HepG2 (cell line): ENCODE results near the gene CDT1. TPM values are rescaled to one million over a fixed set of nuclear protein-coding genes. Genes with fewer than 3 reads are reported as not detected.

Experiments
- ATRX ChIP-seq: sonication (generic); formaldehyde crosslinking; IDR thresholded peaks from 2 replicates; pipeline ENCODE4 v1.4.0; 2020; ENCODE audit warnings: missing genetic modification reagents, borderline replicate concordance
- ELF4 ChIP-seq: sonication (generic); formaldehyde crosslinking; IDR thresholded peaks from 2 replicates; pipeline ENCODE4 v1.5.0; 2020; ENCODE audit warnings: missing genetic modification reagents, mild to moderate bottlenecking, moderate library complexity, borderline replicate concordance
- FOXP1 ChIP-seq, 2 experiments: fragments of 450-650 bp in 1 of 2; IDR thresholded peaks; 2 replicates each; pipeline ENCODE4 v1.6.1; 2017 to 2018; ENCODE audit warnings: antibody characterized with exemption in 1 of 2
- HMG20A ChIP-seq: IDR thresholded peaks from 2 replicates; pipeline ENCODE4 v1.6.1; 2016; ENCODE audit warnings: borderline replicate concordance
- HNF4A ChIP-seq: sonication (generic); formaldehyde crosslinking; IDR thresholded peaks from 2 replicates; pipeline ENCODE4 v1.4.0; 2020; ENCODE audit warnings: missing genetic modification reagents
- KDM4B ChIP-seq: sonication (generic); formaldehyde crosslinking; IDR thresholded peaks from 2 replicates; pipeline ENCODE4 v1.4.0; 2020; ENCODE audit warnings: missing genetic modification reagents
- MYC ChIP-seq: sonication (generic); formaldehyde crosslinking; IDR thresholded peaks from 2 replicates; pipeline ENCODE4 v1.9.0; 2021; ENCODE audit warnings: missing genetic modification reagents, borderline replicate concordance
- MZF1 ChIP-seq: sonication (generic); formaldehyde crosslinking; IDR thresholded peaks from 2 replicates; pipeline ENCODE4 v1.8.1; 2023; ENCODE audit warnings: mild to moderate bottlenecking, missing genetic modification reagents, borderline replicate concordance
- NR2F6 ChIP-seq, 2 experiments: IDR thresholded peaks; 2 replicates each; pipeline ENCODE4 v1.6.1; 2016; ENCODE audit warnings: antibody characterized with exemption in 1 of 2, mild to moderate bottlenecking in 1 of 2
- NR3C1 ChIP-seq: sonication (generic); formaldehyde crosslinking; IDR thresholded peaks from 2 replicates; pipeline ENCODE4 v1.4.0; 2020; ENCODE audit warnings: missing genetic modification reagents
- PCBP1 ChIP-seq: fragments of 200-400 bp; formaldehyde crosslinking; IDR thresholded peaks from 2 replicates; pipeline ENCODE4 v1.6.1; 2017; ENCODE audit warnings: mild to moderate bottlenecking, low read depth, low read length, borderline replicate concordance
- POLR2A ChIP-seq, 2 experiments: IDR thresholded peaks; 2 replicates each; pipeline ENCODE4 v1.6.1; 2011; ENCODE audit warnings: low read depth in 2 of 2, low read length in 2 of 2, mild to moderate bottlenecking in 1 of 2, moderate library complexity in 1 of 2; ENCODE audit not compliant: insufficient read depth in 1 of 2
- SRF ChIP-seq: IDR thresholded peaks from 2 replicates; pipeline ENCODE4 v1.6.1; 2011; ENCODE audit warnings: mild to moderate bottlenecking, low read depth, low read length, moderate library complexity
- SRSF1 ChIP-seq: fragments of 200-400 bp; formaldehyde crosslinking; optimal IDR thresholded peaks from 2 replicates; pipeline ENCODE3; 2017; ENCODE audit warnings: mild to moderate bottlenecking, low read depth, low read length, moderate library complexity
- ZNF136 ChIP-seq: sonication (generic); formaldehyde crosslinking; IDR thresholded peaks from 2 replicates; pipeline ENCODE4 v1.8.1; 2022; ENCODE audit warnings: low read depth, mild to moderate bottlenecking, moderate library complexity, missing genetic modification reagents
- ZNF30 ChIP-seq: sonication (generic); formaldehyde crosslinking; IDR thresholded peaks from 2 replicates; pipeline ENCODE4 v1.5.0; 2020; ENCODE audit warnings: mild to moderate bottlenecking, missing genetic modification reagents
- ZNF460 ChIP-seq: sonication (generic); formaldehyde crosslinking; IDR thresholded peaks from 2 replicates; pipeline ENCODE4 v1.5.1; 2020; ENCODE audit warnings: missing genetic modification reagents, mild to moderate bottlenecking, borderline replicate concordance
- ZNF570 ChIP-seq: sonication (generic); formaldehyde crosslinking; IDR thresholded peaks from 2 replicates; pipeline ENCODE4 v1.4.0; 2020; ENCODE audit warnings: mild to moderate bottlenecking, missing genetic modification reagents, borderline replicate concordance
- ZNF652 ChIP-seq: IDR thresholded peaks from 2 replicates; pipeline ENCODE4 v1.6.1; 2016; ENCODE audit warnings: low read depth, borderline replicate concordance
- ZNF782 ChIP-seq: sonication (generic); formaldehyde crosslinking; IDR thresholded peaks from 2 replicates; pipeline ENCODE4 v1.4.0; 2020; ENCODE audit warnings: missing genetic modification reagents, mild to moderate bottlenecking, borderline replicate concordance
- ZSCAN29 ChIP-seq: sonication (generic); formaldehyde crosslinking; conservative IDR thresholded peaks from 2 replicates; pipeline ENCODE4 v1.4.0; 2020; ENCODE audit warnings: mild to moderate bottlenecking, missing genetic modification reagents
- polyA plus RNA-seq, 8 experiments: library from polyadenylated mRNA; depleted of rRNA in 3 of 8; stranded (reverse) in 7 of 8; unstranded in 1 of 8; fragments of >200 nt; fragmentation: Illumina TruSeq in 4 of 8; extraction: Trizol in 4 of 8; gene quantifications; 2 replicates each; pipeline versions ENCODE4 v1.2.1 to v1.2.3, GENCODE V29; 2011 to 2016; ENCODE audit warnings: low read depth in 4 of 8, missing spikeins in 1 of 8, mixed read lengths in 1 of 8; ENCODE audit not compliant: insufficient read depth in 1 of 8
- total RNA-seq, 5 experiments: library from RNA; depleted of rRNA; stranded (reverse); fragments of >200 nt; fragmentation: Illumina TruSeq; extraction: Trizol; gene quantifications; 2 replicates each; pipeline ENCODE4 v1.2.3, GENCODE V29; 2016; ENCODE audit warnings: low read depth in 1 of 5
- TF ChIP-seq, protein P1 (sequence below): sonication (generic); formaldehyde crosslinking; conservative IDR thresholded peaks from 2 replicates; pipeline ENCODE4 v1.8.0; 2022; ENCODE audit warnings: mild to moderate bottlenecking, moderate library complexity, missing genetic modification reagents
- TF ChIP-seq, protein P2 (sequence below): sonication (generic); formaldehyde crosslinking; IDR thresholded peaks from 2 replicates; pipeline ENCODE4 v1.8.0; 2022; ENCODE audit warnings: missing genetic modification reagents, mild to moderate bottlenecking, moderate library complexity, borderline replicate concordance

CDT1 gene
- total and polyA plus RNA-seq, 2 of the 13 experiments (the other 11 are each of a cell fraction or from before 2014, with no cell fraction given) = 23.1 to 23.8 TPM

DNA sequence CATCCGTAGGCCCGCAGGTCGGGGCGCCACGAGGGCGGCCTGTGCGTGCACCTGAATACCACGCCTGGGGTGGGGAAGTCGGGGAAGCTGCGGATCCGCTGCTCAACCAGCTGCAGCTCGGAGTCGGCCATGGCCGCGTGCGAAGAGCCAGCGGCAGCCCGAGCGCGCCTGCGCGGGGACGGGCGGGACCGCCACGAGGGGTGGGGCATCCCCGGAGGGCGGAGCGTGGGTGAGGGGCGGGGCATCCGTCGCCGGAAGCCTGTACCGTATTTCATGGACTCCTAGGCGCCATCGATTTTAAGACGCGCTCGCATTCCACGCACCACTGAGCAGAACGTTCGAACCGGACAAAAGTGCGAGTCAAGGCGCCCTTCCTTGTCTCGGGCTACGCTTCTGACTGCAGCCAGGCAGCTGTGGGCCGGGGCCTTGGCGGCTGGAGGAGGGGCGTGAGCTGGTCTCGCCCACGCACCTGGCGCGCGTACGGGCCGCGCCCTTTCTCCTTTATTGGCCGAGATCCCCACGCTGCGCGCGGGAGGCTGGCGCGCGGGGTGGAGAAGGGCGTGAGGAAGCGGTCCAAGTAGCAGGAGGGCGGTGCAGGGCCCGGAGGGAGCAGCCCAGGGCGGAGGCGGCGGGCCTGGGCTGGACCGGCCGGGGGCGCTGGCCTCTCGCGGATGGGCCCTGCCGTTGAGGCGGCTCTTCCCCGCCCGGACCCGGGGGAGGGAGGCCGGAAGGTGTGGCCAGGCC is 8.4 kb downstream of the CDT1 start, which contains the start of gene APRT (continued):
- TF ChIP-seq SRSF1 (peak; percentile 24), ZNF782 (CRISPR knock-in tag) (peak; percentile 60), NR2F6 (IDR thresholded peaks at IDR 0.05) (no peak), NR2F6 (CRISPR knock-in tag; IDR thresholded peaks at IDR 0.05) (no peak), MYC (peak; percentile 98), PCBP1 (no peak), NR3C1 (CRISPR knock-in tag) (peak; percentile 67; the same call in 1 of the 2 replicates), HMG20A (CRISPR knock-in tag) (no peak), ZNF136 (CRISPR knock-in tag) (peak; percentile 86; the same call in 1 of the 2 replicates), FOXP1 (IDR thresholded peaks at IDR 0.05) (no peak), FOXP1 (CRISPR knock-in tag; IDR thresholded peaks at IDR 0.05) (no peak), ZNF460 (CRISPR knock-in tag) (0 out of 2 replicates have a peak, but pooled peaks have one; percentile 15), ZSCAN29 (CRISPR knock-in tag) (peak; percentile 97), KDM4B (CRISPR knock-in tag) (no peak), POLR2A (IDR thresholded peaks at IDR 0.05; ENCODE audit: insufficient read depth in 1 of 2, low read depth in 2 of 2, low read length in 2 of 2) (peak in 1 of 2 experiments; percentile 94; a peak in 2 of 4 replicates), SRF (peak; percentile 27; the same call in 1 of the 2 replicates), ZNF570 (CRISPR knock-in tag) (no peak), MZF1 (CRISPR knock-in tag) (0 out of 2 replicates have a peak, but pooled peaks have one; percentile 82), HNF4A (CRISPR knock-in tag) (no peak), ZNF30 (peak; percentile 2; the same call in 1 of the 2 replicates), ELF4 (CRISPR knock-in tag) (peak; percentile 58; the same call in 1 of the 2 replicates), ATRX (no peak), ZNF652 (CRISPR knock-in tag) (0 out of 2 replicates have a peak, but pooled peaks have one; percentile 13)
- TF ChIP-seq, protein P1, sequence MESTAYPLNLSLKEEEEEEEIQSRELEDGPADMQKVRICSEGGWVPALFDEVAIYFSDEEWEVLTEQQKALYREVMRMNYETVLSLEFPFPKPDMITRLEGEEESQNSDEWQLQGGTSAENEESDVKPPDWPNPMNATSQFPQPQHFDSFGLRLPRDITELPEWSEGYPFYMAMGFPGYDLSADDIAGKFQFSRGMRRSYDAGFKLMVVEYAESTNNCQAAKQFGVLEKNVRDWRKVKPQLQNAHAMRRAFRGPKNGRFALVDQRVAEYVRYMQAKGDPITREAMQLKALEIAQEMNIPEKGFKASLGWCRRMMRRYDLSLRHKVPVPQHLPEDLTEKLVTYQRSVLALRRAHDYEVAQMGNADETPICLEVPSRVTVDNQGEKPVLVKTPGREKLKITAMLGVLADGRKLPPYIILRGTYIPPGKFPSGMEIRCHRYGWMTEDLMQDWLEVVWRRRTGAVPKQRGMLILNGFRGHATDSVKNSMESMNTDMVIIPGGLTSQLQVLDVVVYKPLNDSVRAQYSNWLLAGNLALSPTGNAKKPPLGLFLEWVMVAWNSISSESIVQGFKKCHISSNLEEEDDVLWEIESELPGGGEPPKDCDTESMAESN (CRISPR knock-in tag) = peak; percentile 100
- TF ChIP-seq, protein P2, sequence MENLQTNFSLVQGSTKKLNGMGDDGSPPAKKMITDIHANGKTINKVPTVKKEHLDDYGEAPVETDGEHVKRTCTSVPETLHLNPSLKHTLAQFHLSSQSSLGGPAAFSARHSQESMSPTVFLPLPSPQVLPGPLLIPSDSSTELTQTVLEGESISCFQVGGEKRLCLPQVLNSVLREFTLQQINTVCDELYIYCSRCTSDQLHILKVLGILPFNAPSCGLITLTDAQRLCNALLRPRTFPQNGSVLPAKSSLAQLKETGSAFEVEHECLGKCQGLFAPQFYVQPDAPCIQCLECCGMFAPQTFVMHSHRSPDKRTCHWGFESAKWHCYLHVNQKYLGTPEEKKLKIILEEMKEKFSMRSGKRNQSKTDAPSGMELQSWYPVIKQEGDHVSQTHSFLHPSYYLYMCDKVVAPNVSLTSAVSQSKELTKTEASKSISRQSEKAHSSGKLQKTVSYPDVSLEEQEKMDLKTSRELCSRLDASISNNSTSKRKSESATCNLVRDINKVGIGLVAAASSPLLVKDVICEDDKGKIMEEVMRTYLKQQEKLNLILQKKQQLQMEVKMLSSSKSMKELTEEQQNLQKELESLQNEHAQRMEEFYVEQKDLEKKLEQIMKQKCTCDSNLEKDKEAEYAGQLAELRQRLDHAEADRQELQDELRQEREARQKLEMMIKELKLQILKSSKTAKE (CRISPR knock-in tag) = peak; percentile 46; the same call in 1 of the 2 replicates
